Measurements from ENCODE around the gene B3GNT3.

- TF ChIP-seq CTCF (IDR thresholded peaks at IDR 0.05) (no peak), POLR2A (IDR thresholded peaks at IDR 0.05) (no peak)
These were observed 45.9 kb upstream of the B3GNT3 start for GRCh38 chr19:17748884-17749638.
